IPS-15b (cell line): ENCODE results near the gene ZNF503.

Source experiments
- H3K27me3 ChIP-seq: one replicate; pipeline ENCODE4 v1.6.1; 2013; ENCODE audit warnings: low read length; ENCODE audit not compliant: control insufficient read depth, insufficient read depth
- H3K36me3 ChIP-seq: one replicate; pipeline ENCODE4 v1.6.1; 2013; ENCODE audit warnings: low read length; ENCODE audit not compliant: control insufficient read depth, insufficient read depth
- H3K4me1 ChIP-seq: one replicate; pipeline ENCODE4 v1.6.1; 2013; ENCODE audit warnings: mild to moderate bottlenecking, low read length; ENCODE audit not compliant: control insufficient read depth, insufficient read depth
- H3K4me3 ChIP-seq: one replicate; pipeline ENCODE4 v1.5.1; 2013; ENCODE audit warnings: low read depth, low read length
- H3K9ac ChIP-seq: one replicate; pipeline ENCODE4 v1.6.1; 2013; ENCODE audit warnings: low read depth, mild to moderate bottlenecking, low read length
- H3K9me3 ChIP-seq: one replicate; pipeline ENCODE4 v1.6.1; 2013; ENCODE audit warnings: mild to moderate bottlenecking, low read length; ENCODE audit not compliant: control insufficient read depth, insufficient read depth

Gene ZNF503

DNA sequence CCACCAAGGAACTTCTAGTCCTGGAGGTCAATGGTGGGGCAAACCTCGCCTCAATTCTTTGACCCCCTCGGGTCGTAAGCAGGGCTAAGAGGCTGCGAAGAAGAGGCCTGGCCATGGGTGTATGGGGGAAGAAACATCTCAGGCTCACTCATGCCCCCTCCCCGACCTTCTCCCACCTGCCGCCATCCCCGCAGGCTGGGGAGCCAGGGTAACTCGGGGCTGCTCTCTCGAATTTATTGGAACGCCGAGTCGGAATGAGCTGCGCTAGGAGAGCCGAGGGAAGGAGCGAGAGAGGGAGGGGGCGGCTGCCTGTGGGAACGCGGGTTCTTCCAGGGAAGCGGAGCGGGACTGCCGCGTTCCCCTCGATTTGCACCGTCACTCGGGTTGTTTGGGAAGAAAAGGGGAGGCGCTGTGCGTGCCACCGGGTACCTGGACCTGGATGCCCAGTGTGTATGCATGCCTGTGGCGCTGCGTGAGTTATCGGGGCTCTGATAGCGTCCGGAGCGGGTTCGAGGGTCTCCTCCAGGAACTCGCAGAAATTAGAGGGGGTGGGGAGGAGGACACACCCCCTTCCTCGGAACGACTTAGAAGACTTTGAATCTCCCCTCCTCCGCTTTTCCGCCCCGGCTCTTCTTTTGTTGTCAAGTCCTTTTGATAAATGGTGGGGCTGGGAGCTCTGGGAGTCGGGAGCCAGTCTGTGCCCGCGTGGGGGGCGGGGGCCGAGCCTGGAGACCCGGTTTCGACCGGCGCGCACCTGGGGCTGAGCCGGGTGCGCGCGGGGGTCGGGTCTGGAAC is 1.8 kb upstream of the ZNF503 start:
- Histone ChIP-seq H3K27me3 (peaks cover 79% of the 10 kb centered on the region), H3K4me3 (peak overlapping the region; percentile 62), H3K36me3 (peaks cover 2% of the 10 kb centered on the region), H3K9ac (no peak overlapping the region), H3K9me3 (no peaks in the 10 kb centered on the region), H3K4me1 (peaks cover 3% of the 10 kb centered on the region)

DNA sequence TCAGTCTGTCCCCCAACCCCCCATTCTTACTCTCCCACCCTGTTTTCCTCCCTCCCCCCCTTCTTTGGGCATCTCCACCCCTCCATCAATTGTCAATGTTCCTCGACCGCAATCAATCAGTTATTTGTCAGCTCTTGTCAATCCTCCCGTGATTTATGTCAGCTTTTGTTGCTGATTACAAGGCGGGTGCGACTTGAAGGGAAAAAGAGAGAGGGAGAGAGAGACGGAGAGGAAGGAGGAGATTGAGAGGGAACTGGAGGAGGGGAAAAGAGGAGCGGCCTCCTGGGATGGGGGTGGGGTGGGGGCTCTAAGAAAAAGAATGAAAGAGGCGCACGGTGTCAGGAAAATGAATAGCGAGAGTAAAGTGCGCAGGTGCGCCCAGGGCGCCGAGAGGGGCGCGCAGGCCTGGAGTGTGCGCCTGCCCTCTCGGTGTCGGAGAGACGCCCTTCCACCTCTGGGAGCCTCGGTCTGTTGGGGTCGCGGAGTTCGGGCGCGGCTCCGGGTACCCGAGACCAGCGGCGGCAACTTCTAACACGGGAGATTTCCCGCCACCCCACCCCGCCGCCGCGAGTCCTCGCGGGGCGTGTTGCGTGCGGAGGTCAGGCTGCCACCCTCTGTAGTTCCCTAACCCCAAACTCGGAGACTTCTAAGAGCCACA is 1.1 kb upstream of the ZNF503 start:
- H3K4me3 ChIP-seq = peak overlapping the region; percentile 62
- H3K4me1 ChIP-seq = peaks cover 6% of the 10 kb centered on the region
- no peaks in the 10 kb centered on the region for H3K9me3 ChIP-seq
- H3K36me3 ChIP-seq = peaks cover 2% of the 10 kb centered on the region
- peaks cover 79% of the 10 kb centered on the region for H3K27me3 ChIP-seq
- H3K9ac ChIP-seq = no peak overlapping the region

DNA sequence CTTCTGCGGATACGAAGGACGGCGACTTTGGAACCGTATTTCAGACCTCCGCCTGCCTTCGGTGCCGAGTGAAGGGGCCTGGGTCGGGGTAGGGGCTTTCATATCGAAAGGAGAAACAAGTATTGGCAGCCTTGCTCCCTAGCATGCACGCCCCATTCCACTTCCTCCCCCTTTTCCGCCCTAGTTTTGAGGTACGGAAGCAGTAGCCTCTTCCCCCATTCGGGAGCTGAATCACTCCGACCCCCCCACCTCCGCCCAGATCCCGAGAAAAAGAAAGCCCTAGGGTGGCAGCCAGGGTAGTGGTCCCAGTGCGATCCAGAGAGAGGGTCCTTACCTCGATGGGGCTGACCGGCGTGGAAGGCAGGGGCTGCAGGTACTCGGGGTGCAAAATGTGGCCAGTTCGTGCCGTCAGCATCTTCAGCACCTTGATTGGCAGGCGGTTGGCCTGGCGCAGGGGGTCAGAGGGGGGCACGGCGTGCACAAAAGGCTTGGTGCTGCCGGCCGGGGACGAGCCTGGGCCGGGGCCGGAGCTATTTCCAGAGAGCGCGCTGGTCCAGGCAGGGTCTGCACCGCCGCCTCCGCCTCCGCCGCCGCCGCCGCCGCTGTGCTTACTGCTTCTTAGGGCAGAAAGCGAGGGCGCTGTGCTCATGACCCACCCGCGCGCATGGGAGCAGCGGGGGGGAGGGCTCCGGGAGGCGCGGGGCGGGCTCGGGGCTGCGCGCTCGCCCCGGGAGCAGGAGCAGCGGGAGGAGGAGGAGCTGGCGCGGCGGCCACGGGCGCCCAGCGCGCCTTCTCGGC is 594 bp downstream of the ZNF503 start:
- Histone ChIP-seq H3K4me3 (peak overlapping the region; percentile 62), H3K9ac (no peak overlapping the region), H3K27me3 (peaks cover 76% of the 10 kb centered on the region), H3K4me1 (peaks cover 2% of the 10 kb centered on the region), H3K36me3 (peaks cover 2% of the 10 kb centered on the region), H3K9me3 (no peaks in the 10 kb centered on the region)

DNA sequence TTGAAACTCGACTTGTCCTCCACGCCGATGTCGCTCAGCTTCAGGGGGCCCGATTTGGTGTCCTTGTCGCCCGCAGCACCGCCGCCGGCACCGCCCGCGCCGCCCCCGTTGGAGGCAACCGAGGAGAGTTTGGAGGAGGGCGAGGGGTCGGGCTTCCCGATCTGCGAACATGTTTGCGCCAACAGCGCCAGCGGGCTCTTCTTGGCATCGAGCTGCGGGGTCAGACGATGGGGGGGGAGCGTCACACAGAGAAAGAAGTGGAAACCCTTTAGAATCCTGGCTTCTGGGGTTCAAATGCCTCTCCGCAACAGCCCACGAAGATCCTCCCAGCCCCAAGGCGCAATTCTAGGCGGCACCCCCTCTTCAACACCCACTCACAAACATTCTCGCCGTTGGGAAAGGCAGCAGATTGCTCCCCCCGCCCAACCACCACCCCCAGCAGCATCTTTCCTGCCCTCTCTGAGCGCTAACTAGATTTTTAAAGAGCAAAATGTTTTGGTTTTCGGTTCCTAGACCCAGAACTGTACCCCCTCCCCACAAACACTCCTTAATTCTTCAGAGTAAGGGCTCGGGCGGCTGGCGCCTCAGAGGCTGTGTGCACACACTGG is 1.3 kb downstream of the ZNF503 start:
- Histone ChIP-seq H3K36me3 (peaks cover 2% of the 10 kb centered on the region), H3K9me3 (no peaks in the 10 kb centered on the region), H3K9ac (no peak overlapping the region), H3K4me3 (peak overlapping the region; percentile 39), H3K4me1 (peaks cover 2% of the 10 kb centered on the region), H3K27me3 (peaks cover 76% of the 10 kb centered on the region)

DNA sequence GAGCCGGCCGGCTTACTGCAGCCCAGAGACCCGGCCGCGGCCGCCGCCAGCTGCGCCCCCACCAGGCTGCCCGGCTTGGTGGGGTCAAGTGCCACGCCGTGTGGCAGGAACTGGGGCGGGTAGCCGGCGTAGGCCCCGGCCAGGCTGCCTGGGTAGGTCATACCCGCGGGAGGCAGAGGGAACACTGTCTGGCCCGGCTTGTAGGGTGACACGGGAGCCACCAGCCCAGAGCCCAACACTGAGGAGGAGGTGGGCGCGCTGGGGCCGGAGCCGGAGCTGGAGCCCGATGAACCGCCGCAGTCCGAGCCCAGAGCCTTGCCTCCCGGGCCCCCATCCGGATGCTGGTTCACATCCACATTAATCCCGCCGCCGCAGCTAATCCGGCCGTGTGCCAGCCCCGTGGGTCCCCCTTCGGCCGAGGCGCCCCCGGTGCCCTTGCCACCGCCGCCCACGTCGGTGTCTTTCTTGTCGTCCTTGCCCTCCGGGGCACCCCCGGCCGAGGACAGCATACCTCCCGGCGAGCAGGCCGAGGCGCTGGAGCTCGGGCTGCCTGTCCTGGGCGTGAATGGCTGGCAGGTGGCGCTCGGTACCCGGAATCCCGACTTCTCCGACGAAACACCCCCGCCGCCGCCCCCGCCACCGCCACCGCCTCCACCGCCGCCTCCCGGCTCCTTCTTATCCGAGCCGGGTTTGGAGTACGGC is 2.0 kb downstream of the ZNF503 start:
- H3K4me3 ChIP-seq = peak overlapping the region; percentile 61
- peaks cover 4% of the 10 kb centered on the region for H3K4me1 ChIP-seq
- no peaks in the 10 kb centered on the region for H3K9me3 ChIP-seq
- H3K36me3 ChIP-seq = peaks cover 2% of the 10 kb centered on the region
- H3K9ac ChIP-seq = no peak overlapping the region
- peaks cover 76% of the 10 kb centered on the region for H3K27me3 ChIP-seq

DNA sequence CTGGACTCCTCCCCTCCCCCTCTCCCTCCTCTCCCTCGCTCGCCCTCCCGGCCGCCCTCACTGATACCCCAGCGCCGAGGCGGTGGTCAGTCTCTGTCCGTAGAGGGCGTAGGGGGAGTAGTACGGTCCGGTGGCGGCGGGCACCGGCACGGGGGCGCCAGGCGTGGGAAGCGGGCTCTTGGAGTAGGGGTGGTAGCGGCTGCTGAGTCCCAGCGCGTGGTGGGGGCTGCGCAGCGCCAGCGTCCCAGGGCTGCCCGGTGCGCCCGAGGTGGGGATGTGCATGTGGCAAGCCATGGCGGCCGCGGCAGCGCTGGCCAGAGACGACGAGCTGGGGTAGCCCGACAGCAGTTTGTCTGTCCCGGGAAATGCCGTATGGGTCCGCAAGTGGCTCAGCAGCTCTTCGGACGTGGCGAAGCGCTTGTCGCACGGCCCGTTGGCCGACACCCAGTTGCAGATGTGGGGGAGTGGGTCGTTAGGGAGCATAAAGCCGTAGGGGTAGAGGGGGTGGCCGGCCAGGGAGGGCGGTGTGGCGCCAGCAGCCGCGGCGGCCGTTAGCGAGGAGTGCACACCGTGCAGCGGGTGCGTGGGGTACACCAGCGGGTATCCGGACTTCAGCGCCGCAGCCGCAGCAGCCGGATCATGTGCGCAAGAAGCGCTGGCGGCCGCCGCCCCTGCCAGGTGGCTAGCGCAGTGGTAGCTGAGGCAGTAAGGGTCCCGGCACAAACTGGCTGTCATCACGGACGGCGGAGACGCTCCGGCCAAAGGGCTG is 2.7 kb downstream of the ZNF503 start:
- H3K27me3 ChIP-seq = peaks cover 76% of the 10 kb centered on the region
- peak overlapping the region; percentile 61 for H3K4me3 ChIP-seq
- H3K36me3 ChIP-seq = peaks cover 2% of the 10 kb centered on the region
- H3K9ac ChIP-seq = no peak overlapping the region
- no peaks in the 10 kb centered on the region for H3K9me3 ChIP-seq
- H3K4me1 ChIP-seq = peaks cover 4% of the 10 kb centered on the region

DNA sequence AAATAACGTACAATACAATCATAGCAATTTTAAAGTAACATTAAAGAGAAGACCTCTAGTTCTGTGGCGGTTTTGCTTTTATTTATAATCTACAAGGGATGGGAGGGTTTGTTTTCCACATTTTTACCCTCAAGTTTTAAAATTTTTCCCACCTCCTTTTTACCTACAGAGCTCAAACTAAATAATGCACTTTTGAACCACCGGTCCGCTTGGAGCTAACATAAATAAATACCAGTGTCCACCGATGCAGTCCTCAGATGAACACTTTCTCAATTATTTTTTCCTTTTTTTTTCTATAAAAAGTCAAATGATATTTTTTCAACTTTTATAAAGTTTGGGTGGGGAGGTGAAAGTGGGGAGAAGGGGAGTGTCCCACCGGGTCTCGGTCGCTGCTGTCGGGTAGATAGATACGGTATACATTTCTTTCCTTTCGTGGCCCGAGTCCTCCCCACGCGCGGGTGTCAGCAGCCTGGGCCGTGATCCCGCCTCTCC is 3.3 kb downstream of the ZNF503 start:
- peaks cover 4% of the 10 kb centered on the region for H3K4me1 ChIP-seq
- peaks cover 75% of the 10 kb centered on the region for H3K27me3 ChIP-seq
- peaks cover 2% of the 10 kb centered on the region for H3K36me3 ChIP-seq
- peak overlapping the region; percentile 61 for H3K4me3 ChIP-seq
- H3K9me3 ChIP-seq = no peaks in the 10 kb centered on the region
- no peak overlapping the region for H3K9ac ChIP-seq

DNA sequence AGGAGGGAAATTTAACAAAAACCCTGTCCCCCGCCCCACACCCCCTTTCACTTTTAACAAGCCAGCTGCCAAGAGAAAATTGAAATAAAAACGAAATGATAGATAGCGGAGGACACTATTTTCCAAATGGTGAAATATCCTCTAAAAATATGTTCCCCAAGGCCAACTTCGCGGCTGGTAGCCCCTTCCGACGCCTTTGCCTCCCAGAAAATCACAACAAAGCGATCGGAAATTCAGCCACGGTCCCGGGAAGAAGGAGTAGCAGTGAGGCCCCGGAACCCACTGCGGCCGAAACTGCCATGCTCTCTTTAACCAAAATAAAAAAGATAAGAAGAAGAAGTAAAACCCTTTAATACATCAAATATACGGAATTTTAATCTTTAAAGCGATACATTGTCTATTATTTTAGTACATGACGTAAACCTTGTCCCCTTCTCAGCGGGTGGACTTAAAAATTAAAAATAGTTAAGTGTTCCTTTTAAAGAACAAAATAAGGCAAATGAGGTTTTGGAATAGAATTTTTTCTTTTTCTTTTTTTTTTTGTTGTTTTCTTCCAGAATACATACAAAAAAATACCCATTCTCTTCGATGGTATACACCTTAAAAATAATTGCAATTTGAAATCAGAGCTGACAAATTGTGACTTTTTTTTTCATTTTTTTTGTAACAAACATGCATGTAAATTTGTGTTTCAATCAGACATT is 3.9 kb downstream of the ZNF503 start:
- H3K9ac ChIP-seq = no peak overlapping the region
- H3K9me3 ChIP-seq = no peaks in the 10 kb centered on the region
- peaks cover 2% of the 10 kb centered on the region for H3K36me3 ChIP-seq
- peaks cover 77% of the 10 kb centered on the region for H3K27me3 ChIP-seq
- peaks cover 4% of the 10 kb centered on the region for H3K4me1 ChIP-seq
- peak overlapping the region; percentile 18 for H3K4me3 ChIP-seq

DNA sequence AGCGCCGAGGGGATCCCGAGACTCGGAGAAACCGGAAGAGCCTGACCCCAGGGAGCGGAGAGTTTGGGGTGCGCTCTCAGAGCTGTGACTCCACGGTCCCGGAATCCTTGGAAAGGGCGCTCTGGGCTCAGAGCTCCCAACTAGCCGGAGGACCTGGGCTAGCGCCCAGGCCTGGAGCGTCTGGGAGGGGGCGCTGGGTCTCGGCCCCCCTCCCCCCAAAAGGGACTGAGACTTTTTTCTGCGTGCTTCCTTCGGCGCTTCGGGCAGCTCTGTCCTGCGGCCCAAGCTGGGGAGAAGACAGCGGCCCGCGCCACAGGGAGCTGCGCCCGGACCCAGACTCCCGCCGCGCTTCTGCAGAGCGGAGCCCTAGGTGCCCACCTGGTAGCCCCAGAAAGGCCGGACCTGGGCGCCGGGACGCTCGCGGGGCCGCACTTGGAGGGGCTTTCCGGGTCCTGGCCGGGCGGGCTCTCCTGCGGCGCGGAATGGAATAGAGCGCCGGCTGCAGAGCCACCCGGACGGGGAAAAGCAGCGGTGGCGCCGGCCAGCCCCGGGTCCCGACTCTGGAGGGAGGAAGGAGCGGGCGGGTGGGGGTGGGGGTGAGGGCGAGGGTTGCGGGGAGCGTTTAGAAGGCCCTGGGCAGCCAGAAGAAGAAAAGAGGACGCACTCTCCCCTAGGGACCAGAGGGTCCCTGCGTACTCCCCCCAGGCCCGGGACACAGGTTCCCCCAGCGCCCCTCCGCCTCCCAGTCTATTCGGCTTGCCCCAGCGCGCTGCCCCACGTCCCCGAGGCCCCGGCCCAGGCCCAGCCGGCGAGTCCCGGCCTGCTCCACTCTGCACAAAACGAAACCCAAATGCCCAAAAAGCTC is 4.7 kb downstream of the ZNF503 start:
- H3K4me3 ChIP-seq = peak overlapping the region; percentile 58

More for the DNA sequence above, 4.7 kb downstream of the ZNF503 start:
- Histone ChIP-seq H3K27me3 (peaks cover 85% of the 10 kb centered on the region), H3K36me3 (peaks cover 2% of the 10 kb centered on the region), H3K9me3 (no peaks in the 10 kb centered on the region), H3K4me1 (peaks cover 4% of the 10 kb centered on the region), H3K9ac (no peak overlapping the region)
